Measurements from ENCODE around the gene DHX58.

DNA sequence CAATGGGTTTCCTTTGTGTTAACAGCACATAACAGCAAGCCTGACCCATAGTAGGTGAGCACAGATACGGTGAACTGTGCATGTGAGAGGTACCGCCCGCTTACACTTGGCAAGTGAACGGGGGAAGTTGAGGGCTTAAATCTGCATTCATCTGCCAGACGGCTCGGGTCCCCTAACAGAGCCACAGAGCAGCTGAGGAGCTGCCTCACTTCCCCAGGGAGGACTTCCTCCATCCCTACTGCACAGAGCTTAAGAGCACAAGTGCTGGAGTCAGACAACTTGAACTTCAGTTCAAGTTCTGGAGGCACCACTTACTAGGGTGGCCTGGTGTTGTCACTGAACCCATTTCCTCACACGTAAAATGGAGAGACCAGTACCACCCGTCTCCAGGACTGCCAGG lies 28.9 kb upstream of the DHX58 start:
- TF ChIP-seq, protein P1, sequence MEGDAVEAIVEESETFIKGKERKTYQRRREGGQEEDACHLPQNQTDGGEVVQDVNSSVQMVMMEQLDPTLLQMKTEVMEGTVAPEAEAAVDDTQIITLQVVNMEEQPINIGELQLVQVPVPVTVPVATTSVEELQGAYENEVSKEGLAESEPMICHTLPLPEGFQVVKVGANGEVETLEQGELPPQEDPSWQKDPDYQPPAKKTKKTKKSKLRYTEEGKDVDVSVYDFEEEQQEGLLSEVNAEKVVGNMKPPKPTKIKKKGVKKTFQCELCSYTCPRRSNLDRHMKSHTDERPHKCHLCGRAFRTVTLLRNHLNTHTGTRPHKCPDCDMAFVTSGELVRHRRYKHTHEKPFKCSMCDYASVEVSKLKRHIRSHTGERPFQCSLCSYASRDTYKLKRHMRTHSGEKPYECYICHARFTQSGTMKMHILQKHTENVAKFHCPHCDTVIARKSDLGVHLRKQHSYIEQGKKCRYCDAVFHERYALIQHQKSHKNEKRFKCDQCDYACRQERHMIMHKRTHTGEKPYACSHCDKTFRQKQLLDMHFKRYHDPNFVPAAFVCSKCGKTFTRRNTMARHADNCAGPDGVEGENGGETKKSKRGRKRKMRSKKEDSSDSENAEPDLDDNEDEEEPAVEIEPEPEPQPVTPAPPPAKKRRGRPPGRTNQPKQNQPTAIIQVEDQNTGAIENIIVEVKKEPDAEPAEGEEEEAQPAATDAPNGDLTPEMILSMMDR (IDR thresholded peaks at IDR 0.05), result no peak
- no peak for TF ChIP-seq EZH2 (IDR thresholded peaks at IDR 0.05)

Data from neural progenitor cell (in vitro differentiated cells).